ENCODE measurements around the gene NUP214.
A peak's percentile ranks its signal among the peaks of the same experiment; 100 is the strongest.

The NUP214 gene

DNA sequence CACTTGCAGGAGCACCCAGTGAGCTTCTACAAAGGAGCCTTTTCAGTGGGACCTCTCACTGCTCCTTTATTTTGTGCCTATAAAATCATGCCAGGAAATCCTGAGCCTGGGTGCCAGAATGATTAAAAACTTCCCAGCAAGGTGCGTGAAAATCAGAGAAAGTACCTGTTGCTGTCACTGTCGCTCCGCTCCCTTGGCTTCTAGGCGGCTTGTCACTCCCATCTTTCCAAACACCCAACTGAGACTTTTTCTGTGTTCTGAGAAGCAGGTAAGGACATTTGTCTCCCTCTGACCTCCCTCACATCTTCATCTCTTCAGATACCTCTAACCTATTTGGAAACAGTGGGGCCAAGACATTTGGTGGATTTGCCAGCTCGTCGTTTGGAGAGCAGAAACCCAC, 97.1 kb downstream of the NUP214 start:
- ChIA-PET CTCF (interaction anchor here (1.2 kb wide), 1 partner anchor 53 kb away, joined by 3 read pairs; no protein-coding TSS in a partner anchor), POLR2A (no interaction called here)
- 100% methylated on average over 2 of the region's 6 CpGs for WGBS (ENCODE audit: insufficient coverage)
- Histone ChIP-seq H3K9me3 (ENCODE audit: control extremely low read depth in 1 of 5, control insufficient read depth in 4 of 5, insufficient read depth in 2 of 5, low read depth in 1 of 5, low read length in 4 of 5) (no peaks in the 10 kb centered on the region), H3K27me3 (replicated peaks in 2 of 5; ENCODE audit: control insufficient read depth in 4 of 5, insufficient read depth in 5 of 5, low read length in 4 of 5) (no peaks in the 10 kb centered on the region), H3K4me3 (ENCODE audit: control insufficient read depth in 1 of 7, extremely low read depth in 1 of 7, insufficient read depth in 4 of 7, low read depth in 2 of 7, low read length in 6 of 7) (no peak overlapping the region), H3K36me3 (ENCODE audit: control insufficient read depth in 4 of 4, insufficient read depth in 4 of 4, low read length in 3 of 4) (peaks cover 5 to 39% (median 18%) of the 10 kb centered on the region in 4 experiments), H3K4me1 (ENCODE audit: control extremely low read depth in 1 of 4, control insufficient read depth in 4 of 4, insufficient read depth in 4 of 4, low read length in 3 of 4) (peaks cover 0 to 38% (median 21%) of the 10 kb centered on the region in 4 experiments), H3K27ac (ENCODE audit: insufficient read depth in 1 of 2, low read depth in 1 of 2, low read length in 2 of 2, poor library complexity in 1 of 2, severe bottlenecking in 2 of 2) (no peak overlapping the region)
- no peak for DNase-seq

DNA sequence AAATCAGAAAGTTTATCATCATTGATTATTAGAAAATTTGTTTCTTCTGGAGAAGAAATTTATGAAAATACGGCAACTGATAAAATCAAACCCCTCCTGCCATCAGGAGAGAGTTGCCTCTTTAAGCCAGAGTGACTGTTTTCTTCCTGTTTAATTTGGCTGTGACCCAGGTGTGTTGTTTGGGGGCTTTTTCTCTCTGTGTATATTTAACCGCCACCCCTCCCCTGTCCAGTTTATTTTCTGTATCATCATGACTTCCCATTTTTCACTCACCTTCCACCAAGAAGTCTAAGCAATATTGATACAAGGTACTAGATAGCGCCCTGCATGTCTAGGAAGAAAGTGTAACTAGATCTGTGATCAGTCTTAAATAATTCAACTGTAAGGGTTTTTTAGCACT, 100.8 kb downstream of the NUP214 start:
- H3K9me3 ChIP-seq (ENCODE audit: control extremely low read depth in 1 of 5, control insufficient read depth in 4 of 5, insufficient read depth in 2 of 5, low read depth in 1 of 5, low read length in 4 of 5), result no peaks in the 10 kb centered on the region
- H3K27me3 ChIP-seq (replicated peaks in 2 of 5; ENCODE audit: control insufficient read depth in 4 of 5, insufficient read depth in 5 of 5, low read length in 4 of 5), result no peaks in the 10 kb centered on the region
- ChIA-PET CTCF (interaction anchor here (0.8 to 1.5 kb wide), 2 partner anchors 12 to 44 kb away, joined by 3 read pairs; no protein-coding TSS in a partner anchor), POLR2A (no interaction called here)
- H3K36me3 ChIP-seq (ENCODE audit: control insufficient read depth in 4 of 4, insufficient read depth in 4 of 4, low read length in 3 of 4), result peaks cover 3 to 45% (median 13%) of the 10 kb centered on the region in 4 experiments
- H3K4me1 ChIP-seq (ENCODE audit: control extremely low read depth in 1 of 4, control insufficient read depth in 4 of 4, insufficient read depth in 4 of 4, low read length in 3 of 4), result peaks cover 0 to 40% (median 31%) of the 10 kb centered on the region in 4 experiments
- WGBS (ENCODE audit: insufficient coverage), result no CpG with 5 or more reads among the region's 3 CpGs
- peak overlapping the region in 1 of 2 experiments; percentile 38 for H3K27ac ChIP-seq (ENCODE audit: insufficient read depth in 1 of 2, low read depth in 1 of 2, low read length in 2 of 2, poor library complexity in 1 of 2, severe bottlenecking in 2 of 2)
- peak in 2 of 3 donors; percentile 69 to 70 for DNase-seq
- H3K4me3 ChIP-seq (ENCODE audit: control insufficient read depth in 1 of 7, extremely low read depth in 1 of 7, insufficient read depth in 4 of 7, low read depth in 2 of 7, low read length in 6 of 7), result no peak overlapping the region

DNA sequence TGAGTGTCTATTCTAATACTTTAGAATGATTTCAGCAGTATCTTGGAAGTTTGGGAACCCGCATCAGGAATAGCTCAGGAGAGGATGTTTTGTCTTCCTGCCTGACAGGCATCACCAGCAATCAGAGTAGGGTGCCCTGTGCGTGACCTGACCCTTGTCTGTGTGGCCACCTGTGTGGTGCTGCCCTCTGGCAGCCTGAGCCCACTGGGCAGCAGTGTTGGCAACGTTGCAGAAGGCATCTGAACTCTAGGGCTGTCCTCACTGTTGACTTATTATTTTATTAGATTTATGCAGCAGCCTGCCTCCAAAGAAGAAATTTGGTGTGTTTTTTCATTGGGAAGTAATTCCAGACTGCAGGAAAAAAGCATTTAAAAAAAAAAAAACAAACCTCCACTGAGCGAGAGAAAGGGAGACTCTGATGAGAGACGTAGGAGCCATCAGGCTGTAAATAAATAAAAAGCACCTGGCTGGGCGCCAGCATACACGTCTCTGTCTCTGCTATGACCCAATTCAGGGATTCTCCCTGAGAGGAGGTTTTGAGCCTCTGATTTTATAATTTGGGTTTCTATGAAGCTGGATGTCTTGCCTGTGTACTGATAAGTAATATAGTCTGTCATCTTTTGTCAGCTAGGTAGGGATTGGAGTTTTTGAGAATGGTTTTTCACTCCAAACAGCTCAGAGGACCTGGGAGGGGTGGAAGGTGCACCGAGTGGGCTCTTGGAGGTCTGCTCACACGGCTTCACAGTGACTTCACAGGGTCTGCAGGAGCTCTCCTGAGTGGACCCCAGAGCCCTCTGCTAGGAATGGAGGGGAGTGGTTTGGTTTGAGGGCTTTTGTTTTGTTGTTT, 101.9 kb downstream of the NUP214 start:
- peak overlapping the region in 1 of 7 experiments; percentile 52 for H3K4me3 ChIP-seq (ENCODE audit: control insufficient read depth in 1 of 7, extremely low read depth in 1 of 7, insufficient read depth in 4 of 7, low read depth in 2 of 7, low read length in 6 of 7)
- H3K36me3 ChIP-seq (ENCODE audit: control insufficient read depth in 4 of 4, insufficient read depth in 4 of 4, low read length in 3 of 4), result peaks cover 3 to 51% (median 19%) of the 10 kb centered on the region in 4 experiments
- H3K9me3 ChIP-seq (ENCODE audit: control extremely low read depth in 1 of 5, control insufficient read depth in 4 of 5, insufficient read depth in 2 of 5, low read depth in 1 of 5, low read length in 4 of 5), result no peaks in the 10 kb centered on the region
- peak overlapping the region in 1 of 2 experiments; percentile 38 for H3K27ac ChIP-seq (ENCODE audit: insufficient read depth in 1 of 2, low read depth in 1 of 2, low read length in 2 of 2, poor library complexity in 1 of 2, severe bottlenecking in 2 of 2)
- DNase-seq, result peak in 2 of 3 donors; percentile 47 to 60
- H3K4me1 ChIP-seq (ENCODE audit: control extremely low read depth in 1 of 4, control insufficient read depth in 4 of 4, insufficient read depth in 4 of 4, low read length in 3 of 4), result peaks cover 0 to 40% (median 31%) of the 10 kb centered on the region in 4 experiments
- WGBS (ENCODE audit: insufficient coverage), result 84% methylated on average over 7 of the region's 9 CpGs
- ChIA-PET POLR2A (interaction anchor here (1.1 to 1.6 kb wide), 2 partner anchors 11 to 12 kb away, joined by 3 read pairs; no protein-coding TSS in a partner anchor), CTCF (interaction anchor here (1.0 to 1.5 kb wide), 4 partner anchors 11 to 44 kb away, joined by 3 read pairs; no protein-coding TSS in a partner anchor)
- H3K27me3 ChIP-seq (replicated peaks in 2 of 5; ENCODE audit: control insufficient read depth in 4 of 5, insufficient read depth in 5 of 5, low read length in 4 of 5), result no peaks in the 10 kb centered on the region

DNA sequence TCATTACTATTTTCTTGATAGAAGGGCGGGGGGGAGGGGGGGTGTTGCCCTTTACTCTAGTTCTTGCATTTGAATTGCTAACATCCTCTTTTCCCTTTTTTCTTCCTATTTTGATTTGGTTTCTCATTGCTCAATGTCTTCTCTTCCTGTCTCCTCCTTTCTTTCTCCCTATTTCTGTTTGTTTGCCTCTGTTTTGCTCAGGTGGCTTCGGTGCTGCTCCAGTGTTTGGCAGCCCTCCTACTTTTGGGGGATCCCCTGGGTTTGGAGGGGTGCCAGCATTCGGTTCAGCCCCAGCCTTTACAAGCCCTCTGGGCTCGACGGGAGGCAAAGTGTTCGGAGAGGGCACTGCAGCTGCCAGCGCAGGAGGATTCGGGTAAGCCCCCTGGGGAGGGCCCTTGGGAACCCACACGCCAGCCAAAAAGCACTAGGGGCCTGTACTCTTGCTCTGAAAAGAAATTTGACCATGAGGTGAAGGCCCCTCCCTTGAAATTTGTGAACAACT, 102.6 kb downstream of the NUP214 start:
- Histone ChIP-seq H3K4me3 (ENCODE audit: control insufficient read depth in 1 of 7, extremely low read depth in 1 of 7, insufficient read depth in 4 of 7, low read depth in 2 of 7, low read length in 6 of 7) (peak overlapping the region in 3 of 7 experiments; percentile 50 to 53 (median 52)), H3K4me1 (ENCODE audit: control extremely low read depth in 1 of 4, control insufficient read depth in 4 of 4, insufficient read depth in 4 of 4, low read length in 3 of 4) (peaks cover 0 to 40% (median 31%) of the 10 kb centered on the region in 4 experiments), H3K27ac (ENCODE audit: insufficient read depth in 1 of 2, low read depth in 1 of 2, low read length in 2 of 2, poor library complexity in 1 of 2, severe bottlenecking in 2 of 2) (no peak overlapping the region), H3K27me3 (replicated peaks in 2 of 5; ENCODE audit: control insufficient read depth in 4 of 5, insufficient read depth in 5 of 5, low read length in 4 of 5) (no peaks in the 10 kb centered on the region), H3K9me3 (ENCODE audit: control extremely low read depth in 1 of 5, control insufficient read depth in 4 of 5, insufficient read depth in 2 of 5, low read depth in 1 of 5, low read length in 4 of 5) (no peaks in the 10 kb centered on the region), H3K36me3 (ENCODE audit: control insufficient read depth in 4 of 4, insufficient read depth in 4 of 4, low read length in 3 of 4) (peaks cover 3 to 50% (median 23%) of the 10 kb centered on the region in 4 experiments)
- peak in 2 of 3 donors; percentile 68 to 77 for DNase-seq
- ChIA-PET POLR2A (interaction anchor here (1.1 to 1.6 kb wide), 2 partner anchors 10 to 13 kb away, joined by 3 read pairs; no protein-coding TSS in a partner anchor), CTCF (interaction anchor here (1.0 to 2.7 kb wide), 3 partner anchors 10 to 43 kb away, joined by 3 to 6 read pairs (median 3); no protein-coding TSS in a partner anchor)
- WGBS (ENCODE audit: insufficient coverage), result 53% methylated on average over 7 of the region's 9 CpGs

DNA sequence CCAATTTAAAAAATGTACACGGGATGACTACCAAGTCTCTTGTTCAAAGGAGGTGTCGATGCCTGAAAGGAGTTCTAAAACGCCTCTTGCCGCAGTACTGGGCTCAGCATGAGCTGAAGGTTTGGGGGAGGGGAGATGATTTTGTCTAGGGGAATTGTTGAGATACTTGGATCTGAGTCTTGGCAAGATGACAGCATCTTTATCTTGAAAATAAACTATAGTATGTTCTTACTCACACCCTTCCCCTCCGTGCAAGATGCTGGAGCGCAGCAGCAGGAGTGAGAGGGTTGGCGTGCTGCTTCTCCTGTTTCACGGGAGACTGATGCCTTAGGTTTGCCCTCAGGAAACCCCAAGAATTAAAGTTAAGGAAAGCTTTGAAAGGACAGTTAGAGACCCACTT, 103.6 kb downstream of the NUP214 start:
- H3K36me3 ChIP-seq (ENCODE audit: control insufficient read depth in 4 of 4, insufficient read depth in 4 of 4, low read length in 3 of 4), result peaks cover 8 to 60% (median 31%) of the 10 kb centered on the region in 4 experiments
- no peak for DNase-seq
- no peak overlapping the region for H3K4me3 ChIP-seq (ENCODE audit: control insufficient read depth in 1 of 7, extremely low read depth in 1 of 7, insufficient read depth in 4 of 7, low read depth in 2 of 7, low read length in 6 of 7)
- POLR2A ChIA-PET, result interaction anchor here (0.5 kb wide), 1 partner anchor 75 kb away, joined by 4 read pairs; no protein-coding TSS in a partner anchor
- H3K27me3 ChIP-seq (replicated peaks in 2 of 5; ENCODE audit: control insufficient read depth in 4 of 5, insufficient read depth in 5 of 5, low read length in 4 of 5), result no peaks in the 10 kb centered on the region
- no peak overlapping the region for H3K27ac ChIP-seq (ENCODE audit: insufficient read depth in 1 of 2, low read depth in 1 of 2, low read length in 2 of 2, poor library complexity in 1 of 2, severe bottlenecking in 2 of 2)
- no peaks in the 10 kb centered on the region for H3K9me3 ChIP-seq (ENCODE audit: control extremely low read depth in 1 of 5, control insufficient read depth in 4 of 5, insufficient read depth in 2 of 5, low read depth in 1 of 5, low read length in 4 of 5)
- CTCF ChIA-PET, result interaction anchor here (1.0 to 2.7 kb wide), 3 partner anchors 9 to 21 kb away, joined by 3 to 6 read pairs (median 5); no protein-coding TSS in a partner anchor
- 100% methylated on average over 7 of the region's 8 CpGs for WGBS (ENCODE audit: insufficient coverage)
- H3K4me1 ChIP-seq (ENCODE audit: control extremely low read depth in 1 of 4, control insufficient read depth in 4 of 4, insufficient read depth in 4 of 4, low read length in 3 of 4), result peaks cover 0 to 40% (median 31%) of the 10 kb centered on the region in 4 experiments

DNA sequence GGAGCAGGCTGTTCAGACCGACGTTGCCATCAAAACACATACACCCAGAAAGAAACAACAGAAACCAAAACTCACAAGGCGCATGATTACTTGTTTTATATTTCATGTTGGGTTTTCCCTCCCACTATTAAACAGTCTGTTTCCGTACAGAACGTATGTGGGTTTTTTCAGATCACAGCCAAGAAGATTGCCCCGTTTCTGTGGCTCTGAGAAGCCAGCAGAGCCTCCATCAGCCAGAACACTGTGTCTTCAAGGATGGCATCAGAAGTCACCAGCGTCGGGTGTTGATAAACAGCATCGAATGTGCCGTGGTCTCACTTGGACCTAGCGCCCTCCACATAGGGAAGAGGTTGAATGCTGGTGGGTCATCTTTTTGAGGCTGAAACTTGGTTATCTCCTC, 108.2 kb downstream of the NUP214 start:
- no peaks in the 10 kb centered on the region for H3K27me3 ChIP-seq (replicated peaks in 2 of 5; ENCODE audit: control insufficient read depth in 4 of 5, insufficient read depth in 5 of 5, low read length in 4 of 5)
- peaks cover 6 to 69% (median 37%) of the 10 kb centered on the region in 4 experiments for H3K36me3 ChIP-seq (ENCODE audit: control insufficient read depth in 4 of 4, insufficient read depth in 4 of 4, low read length in 3 of 4)
- H3K4me1 ChIP-seq (ENCODE audit: control extremely low read depth in 1 of 4, control insufficient read depth in 4 of 4, insufficient read depth in 4 of 4, low read length in 3 of 4), result peaks cover 5 to 31% (median 28%) of the 10 kb centered on the region in 4 experiments
- no peaks in the 10 kb centered on the region for H3K9me3 ChIP-seq (ENCODE audit: control extremely low read depth in 1 of 5, control insufficient read depth in 4 of 5, insufficient read depth in 2 of 5, low read depth in 1 of 5, low read length in 4 of 5)
- ChIA-PET CTCF (no interaction called here), POLR2A (no interaction called here)
- DNase-seq, result no peak
- H3K27ac ChIP-seq (ENCODE audit: insufficient read depth in 1 of 2, low read depth in 1 of 2, low read length in 2 of 2, poor library complexity in 1 of 2, severe bottlenecking in 2 of 2), result no peak overlapping the region
- WGBS (ENCODE audit: insufficient coverage), result 97% methylated on average over 8 of the region's 11 CpGs
- H3K4me3 ChIP-seq (ENCODE audit: control insufficient read depth in 1 of 7, extremely low read depth in 1 of 7, insufficient read depth in 4 of 7, low read depth in 2 of 7, low read length in 6 of 7), result no peak overlapping the region
